Suprapubic skin (tissue), 4 donors: ENCODE results near the gene SNX21. TPM values are rescaled to one million over a fixed set of nuclear protein-coding genes. Genes with fewer than 3 reads are reported as not detected.
"Not testable (repeated sequence)": the region's sequence is repeated elsewhere in the genome, so short reads cannot be mapped to it uniquely, and the experiment has no call there.

Experiments used
- DNase-seq, 2 donors: peaks; one replicate each; pipeline ENCODE4 v3.0.0-alpha.2; 2019; ENCODE audit warnings: low spot score in 2 of 2
- H3K27ac ChIP-seq: fragments of 200-600 bp; sonication (generic); one replicate; pipeline ENCODE4 v1.5.1; 2019
- H3K27me3 ChIP-seq: fragments of 200-600 bp; sonication (generic); one replicate; pipeline ENCODE4 v1.5.1; 2019
- H3K36me3 ChIP-seq: fragments of 200-600 bp; sonication (generic); one replicate; pipeline ENCODE4 v1.5.1; 2019
- H3K4me1 ChIP-seq: fragments of 200-600 bp; sonication (generic); one replicate; pipeline ENCODE4 v1.5.1; 2019
- H3K4me3 ChIP-seq: fragments of 200-600 bp; sonication (generic); one replicate; pipeline ENCODE4 v1.5.1; 2019; ENCODE audit warnings: mild to moderate bottlenecking
- H3K9me3 ChIP-seq: fragments of 200-600 bp; sonication (generic); one replicate; pipeline ENCODE4 v1.5.1; 2019
- EP300 ChIP-seq: sonication (generic); formaldehyde crosslinking; IDR thresholded peaks from one replicate; pipeline ENCODE4 v1.6.1; 2017; ENCODE audit warnings: antibody characterized with exemption
- POLR2A ChIP-seq, 2 donors: fragments of 450-650 bp; IDR thresholded peaks; one replicate each; pipeline ENCODE4 v1.6.1; 2017; ENCODE audit warnings: antibody characterized with exemption in 2 of 2, mild to moderate bottlenecking in 2 of 2, moderate library complexity in 2 of 2
- POLR2AphosphoS5 ChIP-seq, 3 donors: sonication (generic); formaldehyde crosslinking; IDR thresholded peaks; one replicate each; pipeline ENCODE4 v1.6.1; 2017; ENCODE audit warnings: antibody characterized with exemption in 3 of 3
- WGBS: methylation state at CpG from one replicate; pipeline ENCODE4 v1.1.5; 2018; 5-methylcytosine and 5-hydroxymethylcytosine counted together
- total RNA-seq, 4 donors: library from RNA; depleted of rRNA; stranded (reverse); fragments of >200 nt; gene quantifications; one replicate each; pipeline ENCODE4 v1.1.0, GENCODE V29; 2016
- TF ChIP-seq, protein P1 (sequence below), 2 donors: fragments of 200-600 bp in 1 of 2; fragments of 450-650 bp in 1 of 2; sonication (generic) in 1 of 2; IDR thresholded peaks; one replicate each; pipeline ENCODE4 v1.5.1; 2016 to 2019; ENCODE audit warnings: antibody characterized with exemption in 2 of 2, mild to moderate bottlenecking in 1 of 2, moderate library complexity in 1 of 2

Gene SNX21
- total RNA-seq, 4 donors from 2014 or later, result 106 to 161 (median 143) TPM

DNA sequence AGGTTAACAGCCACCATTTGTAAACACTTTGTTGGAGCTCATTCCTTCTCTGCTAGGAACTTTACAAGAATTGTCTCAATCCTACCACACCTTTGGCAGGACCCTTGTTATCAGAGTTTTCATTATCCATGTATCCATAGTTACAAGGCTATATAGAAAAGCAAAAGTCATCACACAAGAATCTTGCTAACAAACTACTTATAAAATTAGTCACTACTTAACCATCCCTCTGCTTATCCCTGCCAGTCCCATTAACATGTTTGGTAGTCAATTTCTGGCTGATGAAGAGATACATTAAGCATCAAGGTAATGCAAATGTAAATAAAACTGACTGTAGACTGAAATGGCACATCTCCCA, 34.2 kb downstream of the SNX21 start:
- no peaks in the 10 kb centered on the region for H3K9me3 ChIP-seq
- no peaks in the 10 kb centered on the region for H3K4me1 ChIP-seq
- DNase-seq, result no peak
- no peak overlapping the region for H3K4me3 ChIP-seq
- no peak overlapping the region for H3K27ac ChIP-seq
- H3K27me3 ChIP-seq, result no peaks in the 10 kb centered on the region
- no peak for TF ChIP-seq POLR2AphosphoS5 (IDR thresholded peaks at IDR 0.05)
- TF ChIP-seq, protein P1, sequence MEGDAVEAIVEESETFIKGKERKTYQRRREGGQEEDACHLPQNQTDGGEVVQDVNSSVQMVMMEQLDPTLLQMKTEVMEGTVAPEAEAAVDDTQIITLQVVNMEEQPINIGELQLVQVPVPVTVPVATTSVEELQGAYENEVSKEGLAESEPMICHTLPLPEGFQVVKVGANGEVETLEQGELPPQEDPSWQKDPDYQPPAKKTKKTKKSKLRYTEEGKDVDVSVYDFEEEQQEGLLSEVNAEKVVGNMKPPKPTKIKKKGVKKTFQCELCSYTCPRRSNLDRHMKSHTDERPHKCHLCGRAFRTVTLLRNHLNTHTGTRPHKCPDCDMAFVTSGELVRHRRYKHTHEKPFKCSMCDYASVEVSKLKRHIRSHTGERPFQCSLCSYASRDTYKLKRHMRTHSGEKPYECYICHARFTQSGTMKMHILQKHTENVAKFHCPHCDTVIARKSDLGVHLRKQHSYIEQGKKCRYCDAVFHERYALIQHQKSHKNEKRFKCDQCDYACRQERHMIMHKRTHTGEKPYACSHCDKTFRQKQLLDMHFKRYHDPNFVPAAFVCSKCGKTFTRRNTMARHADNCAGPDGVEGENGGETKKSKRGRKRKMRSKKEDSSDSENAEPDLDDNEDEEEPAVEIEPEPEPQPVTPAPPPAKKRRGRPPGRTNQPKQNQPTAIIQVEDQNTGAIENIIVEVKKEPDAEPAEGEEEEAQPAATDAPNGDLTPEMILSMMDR (IDR thresholded peaks at IDR 0.05), result no peak
- TF ChIP-seq EP300, result no peak
- TF ChIP-seq POLR2A (IDR thresholded peaks at IDR 0.05), result no peak
- no peaks in the 10 kb centered on the region for H3K36me3 ChIP-seq

DNA sequence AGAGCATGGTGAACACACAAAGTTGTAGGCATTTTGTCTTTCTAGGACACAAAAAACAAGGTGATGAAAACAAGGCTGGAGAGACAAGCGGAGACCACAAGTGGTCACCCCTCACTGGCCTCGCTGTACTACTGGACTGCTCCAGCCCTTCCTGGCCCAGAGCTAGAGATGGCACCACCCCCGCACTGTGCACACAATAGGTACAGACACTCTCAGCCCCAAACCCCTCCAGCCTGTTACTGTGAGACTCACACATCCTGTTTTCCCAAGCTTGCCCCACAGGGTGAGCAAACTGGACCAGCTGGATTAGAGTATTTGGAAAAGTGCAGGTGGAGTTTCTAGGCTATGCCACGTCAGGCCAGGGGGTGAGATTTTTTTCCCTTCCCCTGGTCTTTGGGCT, 39.0 kb downstream of the SNX21 start:
- DNase-seq, result no peak
- H3K9me3 ChIP-seq, result no peaks in the 10 kb centered on the region
- H3K36me3 ChIP-seq, result peaks cover 4% of the 10 kb centered on the region
- H3K4me1 ChIP-seq, result peaks cover 2% of the 10 kb centered on the region
- H3K27me3 ChIP-seq, result no peaks in the 10 kb centered on the region
- no peak overlapping the region for H3K4me3 ChIP-seq
- no peak for TF ChIP-seq EP300
- TF ChIP-seq POLR2AphosphoS5 (IDR thresholded peaks at IDR 0.05), result no peak
- TF ChIP-seq, protein P1 (IDR thresholded peaks at IDR 0.05), result no peak
- no peak for TF ChIP-seq POLR2A (IDR thresholded peaks at IDR 0.05)
- WGBS, result 92% methylated on average over 3 of the region's 4 CpGs
- H3K27ac ChIP-seq, result no peak overlapping the region

DNA sequence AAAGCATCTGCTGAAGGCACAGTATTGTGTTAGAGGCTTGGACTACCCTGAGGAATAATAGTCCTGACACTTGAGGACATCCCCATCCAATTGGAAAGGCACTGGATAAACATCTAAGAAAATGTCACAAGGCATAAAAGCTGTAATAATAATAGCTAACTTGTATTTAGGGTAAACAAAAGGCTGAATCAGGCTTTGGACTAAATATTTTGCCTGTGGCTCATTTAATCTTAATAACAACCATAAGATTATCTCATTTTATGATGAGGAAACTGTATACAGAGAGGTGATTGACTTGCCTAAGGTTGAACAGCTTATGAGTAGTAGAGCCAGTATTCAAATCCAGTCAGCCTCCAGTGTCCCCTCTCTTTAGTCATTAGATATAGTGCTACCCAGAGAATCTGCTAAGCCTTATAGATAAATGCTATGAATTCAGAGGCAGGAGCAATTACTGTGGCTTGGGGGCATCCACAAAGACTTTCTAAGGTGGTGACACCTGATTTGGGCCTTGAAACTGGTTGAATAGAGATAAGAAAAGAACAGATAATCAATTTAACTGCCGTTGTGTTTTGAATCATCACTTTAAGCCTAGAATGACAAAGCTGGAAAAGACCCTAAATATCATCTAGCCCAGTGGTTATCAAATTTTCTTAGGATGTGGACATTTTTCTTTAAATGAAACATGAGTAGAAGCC, 40.0 kb downstream of the SNX21 start:
- TF ChIP-seq, protein P1 (IDR thresholded peaks at IDR 0.05), result no peak
- no peak for TF ChIP-seq EP300
- no peak for TF ChIP-seq POLR2AphosphoS5 (IDR thresholded peaks at IDR 0.05)
- no peak for TF ChIP-seq POLR2A (IDR thresholded peaks at IDR 0.05)
- Histone ChIP-seq H3K27me3 (no peaks in the 10 kb centered on the region), H3K36me3 (peaks cover 13% of the 10 kb centered on the region), H3K27ac (peak overlapping the region; percentile 10), H3K4me1 (peaks cover 2% of the 10 kb centered on the region), H3K4me3 (no peak overlapping the region), H3K9me3 (no peaks in the 10 kb centered on the region)
- DNase-seq, result no peak
- WGBS, result 75% methylated on average over 1 of the region's 1 CpG

DNA sequence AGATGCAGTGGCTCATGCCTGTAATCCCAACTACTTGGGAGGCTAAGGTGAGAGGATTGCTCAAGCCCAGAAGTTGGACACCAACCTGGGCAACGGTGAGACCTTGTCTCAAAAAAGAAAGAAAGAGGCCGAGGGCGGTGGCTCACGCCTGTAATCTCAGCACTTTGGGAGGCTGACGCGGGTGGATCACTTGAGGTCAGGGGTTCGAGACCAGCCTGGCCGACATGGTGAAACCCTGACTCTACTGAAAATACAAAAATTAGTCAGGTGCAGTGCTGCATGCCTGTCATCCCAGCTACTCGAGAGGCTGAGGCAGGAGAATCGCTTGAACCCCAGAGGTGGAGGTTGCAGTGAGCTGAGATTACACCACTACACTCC, 40.5 kb downstream of the SNX21 start:
- not testable (repeated sequence) for H3K9me3 ChIP-seq, H3K27me3 ChIP-seq, DNase-seq, H3K4me1 ChIP-seq, H3K27ac ChIP-seq, H3K4me3 ChIP-seq
- 93% methylated on average over 10 of the region's 10 CpGs for WGBS
- peaks cover 16% of the 10 kb centered on the region for H3K36me3 ChIP-seq

DNA sequence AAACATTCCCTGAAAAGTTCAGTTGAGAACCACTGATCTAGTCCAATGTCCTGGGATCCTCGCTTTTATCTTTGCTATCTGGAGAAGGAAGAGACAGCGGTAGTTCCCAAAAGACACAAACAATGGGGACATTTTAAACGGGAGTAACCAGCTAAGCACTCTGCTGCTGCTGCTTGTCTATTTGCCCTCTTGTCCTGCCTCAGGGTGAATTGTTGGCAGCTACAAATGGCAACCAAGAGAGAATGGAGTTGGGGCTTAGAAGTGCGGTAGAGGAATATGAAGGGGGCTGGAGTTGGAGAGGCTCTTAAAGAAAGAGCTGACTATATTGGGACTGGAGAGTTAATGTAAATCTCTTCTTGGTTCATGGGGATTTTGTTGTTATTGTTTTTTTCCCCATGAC, 41.0 kb downstream of the SNX21 start:
- peaks cover 16% of the 10 kb centered on the region for H3K36me3 ChIP-seq
- no peak overlapping the region for H3K27ac ChIP-seq
- TF ChIP-seq POLR2AphosphoS5 (IDR thresholded peaks at IDR 0.05), result no peak
- no peak for TF ChIP-seq EP300
- TF ChIP-seq POLR2A (IDR thresholded peaks at IDR 0.05), result no peak
- TF ChIP-seq, protein P1 (IDR thresholded peaks at IDR 0.05), result no peak
- no peak overlapping the region for H3K4me3 ChIP-seq
- H3K4me1 ChIP-seq, result peaks cover 5% of the 10 kb centered on the region
- no peaks in the 10 kb centered on the region for H3K9me3 ChIP-seq
- DNase-seq, result no peak
- WGBS, result 64% methylated on average over 4 of the region's 4 CpGs
- no peaks in the 10 kb centered on the region for H3K27me3 ChIP-seq
